Neural progenitor cell (in vitro differentiated cells): ENCODE results near the gene VEZT. TPM values are rescaled to one million over a fixed set of nuclear protein-coding genes. Genes with fewer than 3 reads are reported as not detected.

Experiments
- DNase-seq: peaks from one replicate; pipeline ENCODE4 v3.0.0-alpha.2; 2016; ENCODE audit warnings: low spot score
- H2AFZ ChIP-seq: fragments of 200-600 bp; sonication (generic); replicated peaks from 2 replicates; pipeline ENCODE4 v1.6.1; 2016; ENCODE audit warnings: antibody characterized with exemption
- H3F3A ChIP-seq: fragments of 200-600 bp; sonication (generic); 2 replicates; pipeline ENCODE4 v1.6.1; 2016; ENCODE audit warnings: antibody characterized with exemption, low read depth
- H3K27ac ChIP-seq: fragments of 200-600 bp; sonication (generic); 2 replicates; pipeline ENCODE4 v1.5.1; 2016; ENCODE audit warnings: mild to moderate bottlenecking
- H3K27me3 ChIP-seq: fragments of 200-600 bp; sonication (generic); 2 replicates; pipeline ENCODE4 v1.6.1; 2016; ENCODE audit warnings: mild to moderate bottlenecking, moderate library complexity
- H3K36me3 ChIP-seq: fragments of 200-600 bp; sonication (generic); 2 replicates; pipeline ENCODE4 v1.5.1; 2016
- H3K4me1 ChIP-seq: fragments of 200-600 bp; sonication (generic); 2 replicates; pipeline ENCODE4 v1.6.1; 2016; ENCODE audit warnings: mixed run types
- H3K4me2 ChIP-seq: fragments of 200-600 bp; sonication (generic); 2 replicates; pipeline ENCODE4 v1.6.1; 2016
- H3K4me3 ChIP-seq: fragments of 200-600 bp; sonication (generic); 2 replicates; pipeline ENCODE4 v1.5.1; 2016
- H3K79me2 ChIP-seq: fragments of 200-600 bp; sonication (generic); 2 replicates; pipeline ENCODE4 v1.6.1; 2016; ENCODE audit warnings: low read depth
- H3K9ac ChIP-seq: fragments of 200-600 bp; sonication (generic); 2 replicates; pipeline ENCODE4 v1.6.1; 2016
- H3K9me3 ChIP-seq: fragments of 200-600 bp; sonication (generic); 2 replicates; pipeline ENCODE4 v1.5.1; 2016; ENCODE audit warnings: low read depth
- H4K20me1 ChIP-seq: fragments of 200-600 bp; sonication (generic); 2 replicates; pipeline ENCODE4 v1.6.1; 2016; ENCODE audit warnings: low read depth
- H3K27ac Mint-ChIP-seq: 3 replicates; pipeline ENCODE4 v1.8.0; 2021; ENCODE audit warnings: mixed read lengths
- H3K27me3 Mint-ChIP-seq: 2 replicates; pipeline ENCODE4 v1.8.0; 2022; ENCODE audit warnings: low read depth, mild to moderate bottlenecking, inconsistent platforms, moderate library complexity, mixed read lengths; ENCODE audit not compliant: insufficient read depth
- H3K36me3 Mint-ChIP-seq: 3 replicates; pipeline ENCODE4 v1.8.0; 2021; ENCODE audit warnings: mixed read lengths
- H3K4me1 Mint-ChIP-seq: 3 replicates; pipeline ENCODE4 v1.8.0; 2021; ENCODE audit warnings: mixed read lengths
- H3K4me3 Mint-ChIP-seq: 3 replicates; pipeline ENCODE4 v1.8.0; 2021; ENCODE audit warnings: mild to moderate bottlenecking, moderate library complexity, mixed read lengths
- H3K9me3 Mint-ChIP-seq: 3 replicates; pipeline ENCODE4 v1.8.0; 2020; ENCODE audit warnings: mixed read lengths
- EZH2 ChIP-seq: fragments of 200-600 bp; sonication (generic); IDR thresholded peaks from 2 replicates; pipeline ENCODE4 v1.6.1; 2017; ENCODE audit warnings: antibody characterized with exemption, mild to moderate bottlenecking, moderate library complexity
- EZH2phosphoT487 ChIP-seq: fragments of 200-600 bp; sonication (generic); IDR thresholded peaks from 2 replicates; pipeline ENCODE4 v1.6.1; 2017; ENCODE audit warnings: antibody characterized with exemption
- total RNA-seq: library from RNA; depleted of rRNA; stranded (reverse); fragments of >200 nt; gene quantifications from 2 replicates; pipeline ENCODE4 v1.2.3, GENCODE V29; 2015; ENCODE audit warnings: low replicate concordance
- TF ChIP-seq, protein P1 (sequence below): fragments of 200-600 bp; sonication (generic); IDR thresholded peaks from 2 replicates; pipeline ENCODE4 v1.5.1; 2017; ENCODE audit warnings: antibody characterized with exemption, mild to moderate bottlenecking

VEZT gene
- total RNA-seq, 1 donor from 2014 or later, result 126 TPM

GRCh38 chr12:95202691-95203486 lies 14.7 kb upstream of the VEZT start:
- H3K4me3 Mint-ChIP-seq, result no peak overlapping the region
- peaks cover 40% of the 10 kb centered on the region for H3K4me1 Mint-ChIP-seq
- Histone ChIP-seq H3K79me2 (peaks cover 95% of the 10 kb centered on the region), H3K4me2 (peak overlapping the region; percentile 3), H2AFZ (no peak overlapping the region), H3K9me3 (no peaks in the 10 kb centered on the region), H3K36me3 (no peaks in the 10 kb centered on the region), H3K27me3 (no peaks in the 10 kb centered on the region), H3K27ac (no peak overlapping the region), H3F3A (peaks cover 26% of the 10 kb centered on the region), H3K4me3 (no peak overlapping the region), H3K4me1 (peaks cover 33% of the 10 kb centered on the region), H3K9ac (no peak overlapping the region), H4K20me1 (peaks cover 14% of the 10 kb centered on the region)
- no peak overlapping the region for H3K27ac Mint-ChIP-seq
- H3K27me3 Mint-ChIP-seq, result no peaks in the 10 kb centered on the region
- H3K36me3 Mint-ChIP-seq, result peaks cover 10% of the 10 kb centered on the region
- H3K9me3 Mint-ChIP-seq, result no peaks in the 10 kb centered on the region
- no peak for DNase-seq
- TF ChIP-seq, protein P1, sequence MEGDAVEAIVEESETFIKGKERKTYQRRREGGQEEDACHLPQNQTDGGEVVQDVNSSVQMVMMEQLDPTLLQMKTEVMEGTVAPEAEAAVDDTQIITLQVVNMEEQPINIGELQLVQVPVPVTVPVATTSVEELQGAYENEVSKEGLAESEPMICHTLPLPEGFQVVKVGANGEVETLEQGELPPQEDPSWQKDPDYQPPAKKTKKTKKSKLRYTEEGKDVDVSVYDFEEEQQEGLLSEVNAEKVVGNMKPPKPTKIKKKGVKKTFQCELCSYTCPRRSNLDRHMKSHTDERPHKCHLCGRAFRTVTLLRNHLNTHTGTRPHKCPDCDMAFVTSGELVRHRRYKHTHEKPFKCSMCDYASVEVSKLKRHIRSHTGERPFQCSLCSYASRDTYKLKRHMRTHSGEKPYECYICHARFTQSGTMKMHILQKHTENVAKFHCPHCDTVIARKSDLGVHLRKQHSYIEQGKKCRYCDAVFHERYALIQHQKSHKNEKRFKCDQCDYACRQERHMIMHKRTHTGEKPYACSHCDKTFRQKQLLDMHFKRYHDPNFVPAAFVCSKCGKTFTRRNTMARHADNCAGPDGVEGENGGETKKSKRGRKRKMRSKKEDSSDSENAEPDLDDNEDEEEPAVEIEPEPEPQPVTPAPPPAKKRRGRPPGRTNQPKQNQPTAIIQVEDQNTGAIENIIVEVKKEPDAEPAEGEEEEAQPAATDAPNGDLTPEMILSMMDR, result no peak
- TF ChIP-seq EZH2phosphoT487 (no peak), EZH2 (no peak)

DNA sequence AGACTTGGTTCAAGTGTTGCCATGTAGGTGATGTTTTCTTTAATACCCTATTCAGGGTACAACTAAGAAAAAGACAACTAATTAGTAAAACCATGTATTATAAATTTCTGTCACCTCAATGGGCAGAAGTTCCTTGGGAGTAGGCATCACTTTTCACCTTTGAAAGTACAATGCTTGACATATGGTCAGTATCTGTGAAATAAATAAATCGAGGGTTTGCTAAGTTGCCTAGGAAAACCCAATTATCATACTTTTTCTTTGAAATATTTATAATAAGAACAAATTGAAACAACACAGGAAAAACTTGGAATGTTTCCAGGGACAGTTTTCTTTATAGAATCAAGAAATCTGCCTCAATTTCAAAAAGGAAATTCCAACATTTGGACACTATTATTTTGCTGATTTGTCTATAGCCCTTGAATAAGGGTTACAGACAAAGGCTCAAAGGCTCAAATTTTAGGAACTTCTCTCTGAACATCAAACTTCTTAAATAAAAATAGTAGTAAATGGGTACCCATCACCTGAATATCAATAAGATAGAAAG lies 14.0 kb upstream of the VEZT start:
- Mint-ChIP-seq H3K4me1 (peaks cover 39% of the 10 kb centered on the region), H3K4me3 (no peak overlapping the region), H3K9me3 (no peaks in the 10 kb centered on the region), H3K27me3 (no peaks in the 10 kb centered on the region), H3K27ac (no peak overlapping the region), H3K36me3 (peaks cover 14% of the 10 kb centered on the region)
- Histone ChIP-seq H3K36me3 (no peaks in the 10 kb centered on the region), H3K27me3 (no peaks in the 10 kb centered on the region), H4K20me1 (peaks cover 14% of the 10 kb centered on the region), H3K9me3 (no peaks in the 10 kb centered on the region), H3K9ac (no peak overlapping the region), H3K4me1 (peaks cover 33% of the 10 kb centered on the region), H2AFZ (no peak overlapping the region), H3K27ac (no peak overlapping the region), H3K79me2 (peaks cover 95% of the 10 kb centered on the region), H3K4me2 (peak overlapping the region; percentile 3), H3K4me3 (no peak overlapping the region), H3F3A (peaks cover 26% of the 10 kb centered on the region)
- no peak for TF ChIP-seq EZH2phosphoT487
- DNase-seq, result no peak

DNA sequence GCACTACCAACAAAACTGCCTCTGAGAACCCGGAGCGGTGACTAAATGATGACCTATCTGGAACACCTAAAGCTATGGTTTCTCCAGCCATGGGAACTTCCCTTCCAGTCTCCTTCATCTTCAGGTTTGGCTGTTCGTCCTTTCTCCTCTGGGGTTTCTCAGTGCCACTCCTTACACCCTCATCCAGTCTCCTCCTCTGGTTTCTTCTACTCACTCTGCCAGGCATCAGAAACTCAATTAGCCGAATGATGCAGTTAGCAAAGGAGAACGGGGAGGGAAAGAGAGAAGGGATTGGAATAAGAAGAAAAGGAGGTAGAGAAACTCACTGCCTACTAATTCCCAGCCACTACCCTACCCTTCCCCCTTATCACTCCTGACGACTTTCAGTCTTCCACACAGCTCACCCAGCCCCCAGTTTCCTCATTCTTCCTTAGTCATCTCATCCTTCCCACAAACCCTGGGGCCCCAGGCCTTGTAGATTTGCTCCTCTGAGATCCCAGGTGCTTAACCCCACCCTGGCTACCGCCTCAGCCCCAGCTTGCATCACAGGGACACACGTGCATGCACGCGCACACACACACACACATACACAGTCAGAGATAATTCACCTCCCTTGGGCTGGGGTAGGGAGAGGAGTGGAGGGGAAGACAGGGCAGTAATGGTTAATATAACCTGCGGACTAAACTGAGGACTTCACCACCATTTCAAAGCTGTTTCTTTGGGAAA lies 13.3 kb upstream of the VEZT start:
- H3K4me1 Mint-ChIP-seq, result peaks cover 33% of the 10 kb centered on the region
- no peak overlapping the region for H3K4me3 ChIP-seq
- peaks cover 21% of the 10 kb centered on the region for H3K36me3 Mint-ChIP-seq
- H2AFZ ChIP-seq, result no peak overlapping the region
- H3K27me3 ChIP-seq, result no peaks in the 10 kb centered on the region
- no peak overlapping the region for H3K4me3 Mint-ChIP-seq
- peak overlapping the region; percentile 88 for H3K27ac Mint-ChIP-seq
- H3F3A ChIP-seq, result peaks cover 26% of the 10 kb centered on the region
- DNase-seq, result peak; percentile 40
- H4K20me1 ChIP-seq, result peaks cover 14% of the 10 kb centered on the region
- H3K9ac ChIP-seq, result no peak overlapping the region
- TF ChIP-seq, protein P1, result no peak
- TF ChIP-seq EZH2phosphoT487 (no peak), EZH2 (no peak)
- no peaks in the 10 kb centered on the region for H3K9me3 ChIP-seq
- H3K79me2 ChIP-seq, result peaks cover 94% of the 10 kb centered on the region
- H3K4me1 ChIP-seq, result peaks cover 33% of the 10 kb centered on the region
- H3K27me3 Mint-ChIP-seq, result no peaks in the 10 kb centered on the region
- H3K36me3 ChIP-seq, result no peaks in the 10 kb centered on the region
- H3K27ac ChIP-seq, result peak overlapping the region; percentile 71
- H3K4me2 ChIP-seq, result peak overlapping the region; percentile 33
- H3K9me3 Mint-ChIP-seq, result no peaks in the 10 kb centered on the region
